GOT3 (cell line): ENCODE results near the gene SLU7.

ENCODE experiments used
- DNase-seq: peaks from one replicate; lab custom pipeline; 2025; ENCODE audit warnings: mixed read lengths; lab: John Stamatoyannopoulos, UW

The SLU7 gene

DNA sequence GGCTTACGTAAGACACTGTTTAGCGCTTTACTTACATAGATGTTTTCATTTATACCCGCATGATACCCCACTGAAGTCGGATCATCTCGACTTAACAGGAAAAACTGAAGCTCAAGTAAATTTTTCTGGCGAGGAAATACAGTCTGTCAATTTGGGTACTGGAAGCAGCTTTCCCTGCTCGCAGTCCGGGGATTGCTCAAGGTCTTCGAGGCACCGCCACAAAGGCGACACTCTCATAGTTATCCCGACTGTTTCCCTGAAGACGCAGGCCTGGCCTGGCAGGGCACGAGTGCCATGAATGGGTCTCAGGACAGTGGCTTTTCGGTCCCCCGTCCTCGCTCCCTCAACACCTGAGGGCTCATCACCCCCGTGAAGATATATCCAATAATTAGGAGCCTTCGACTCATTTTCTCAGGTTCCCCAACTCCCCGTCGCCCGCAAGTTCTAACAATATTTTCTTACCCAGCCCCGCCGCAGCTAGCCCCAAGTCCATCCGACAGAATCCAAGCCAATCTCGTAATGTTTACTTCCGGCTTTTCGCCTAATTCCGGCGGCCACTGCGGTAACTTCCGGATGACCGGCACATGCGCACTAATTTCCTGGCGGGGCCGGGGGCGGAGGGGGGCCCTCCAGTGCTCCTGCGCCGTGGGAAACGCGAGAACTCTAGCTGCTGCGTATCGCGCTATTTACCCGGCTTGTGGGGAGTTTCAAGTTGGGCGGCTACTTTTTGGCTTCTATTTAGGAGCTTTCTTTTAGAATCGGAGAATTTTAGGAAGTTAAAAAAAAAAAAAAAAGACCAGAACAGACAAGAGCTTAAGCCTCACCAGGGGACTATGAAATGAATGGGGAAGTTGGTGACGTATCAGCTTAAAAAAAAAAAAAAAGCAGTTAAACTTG, at the start of gene SLU7:
Gene SLU7 (minus strand): TSS at position 521 of the 897 bp plus-strand sequence. CDS start 3,787 bp downstream, outside the sequence.
- peak; percentile 94 for DNase-seq

DNA sequence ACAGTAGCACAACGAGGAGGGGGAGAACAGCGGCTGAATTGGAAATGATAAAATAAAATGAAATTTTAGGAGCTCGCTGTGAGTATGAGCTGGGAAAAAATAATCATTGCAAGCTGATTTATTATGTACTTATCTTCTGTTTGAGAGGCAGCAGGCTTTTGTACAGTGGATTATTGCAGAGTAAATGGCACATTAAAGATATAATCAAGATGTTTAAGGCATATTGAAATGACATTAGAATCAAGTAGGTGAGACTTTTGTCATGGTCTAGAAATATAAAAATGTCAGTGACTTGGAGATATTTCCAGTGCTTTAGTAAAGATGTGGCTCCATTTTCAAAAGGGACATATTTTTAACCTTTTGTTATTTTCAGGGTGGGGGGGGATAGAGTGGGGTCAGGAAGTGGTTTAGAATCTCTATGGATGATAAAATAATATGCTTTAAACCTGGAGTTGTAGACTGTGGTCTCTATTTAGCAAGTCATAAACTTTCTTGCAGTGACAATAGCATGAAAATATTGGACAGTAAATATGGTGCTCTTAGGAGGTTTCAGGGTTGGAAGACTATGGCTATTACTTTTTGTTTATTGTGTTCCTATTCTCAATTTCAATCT, 49.6 kb upstream of the SLU7 start:
- DNase-seq, result no peak

DNA sequence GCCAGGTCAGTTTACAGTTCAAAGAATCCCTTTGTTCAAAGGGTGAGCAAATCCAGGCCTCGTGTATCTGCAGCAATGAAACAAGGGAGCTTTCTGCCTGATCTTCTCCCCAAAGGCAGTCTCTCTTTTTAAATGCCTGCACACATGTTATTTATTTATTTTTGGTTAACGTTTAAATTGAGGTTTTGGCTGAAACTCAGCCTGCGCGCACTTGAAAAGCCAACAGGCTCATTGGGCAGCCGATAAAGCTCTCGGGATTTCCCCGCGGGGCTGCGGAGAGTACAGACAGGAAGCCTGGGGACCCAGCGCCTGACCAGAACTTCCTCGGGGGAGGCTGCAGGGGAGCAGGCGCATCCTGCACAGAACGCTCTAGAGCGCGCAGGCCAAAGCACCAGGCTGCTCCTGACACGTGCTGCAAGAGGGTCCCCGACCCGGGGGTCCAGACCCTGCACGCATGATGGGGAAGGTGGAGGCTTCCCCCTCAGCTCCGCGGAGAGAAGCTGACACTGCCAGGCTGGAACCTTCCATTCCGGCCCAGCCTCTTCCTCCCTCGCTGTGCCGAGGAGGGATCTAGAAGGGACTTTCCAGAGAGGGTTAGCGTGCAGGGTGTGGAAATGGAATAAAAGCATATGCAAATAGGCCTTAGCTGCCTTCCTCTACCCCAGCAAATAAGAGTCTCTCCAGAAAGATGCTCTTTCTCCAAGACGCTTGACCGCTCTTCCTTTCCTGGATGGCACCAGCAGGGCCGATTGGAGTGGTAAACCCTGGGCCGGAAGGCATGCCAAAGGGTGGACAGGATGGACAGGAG, 48.9 kb upstream of the SLU7 start:
- no peak for DNase-seq

DNA sequence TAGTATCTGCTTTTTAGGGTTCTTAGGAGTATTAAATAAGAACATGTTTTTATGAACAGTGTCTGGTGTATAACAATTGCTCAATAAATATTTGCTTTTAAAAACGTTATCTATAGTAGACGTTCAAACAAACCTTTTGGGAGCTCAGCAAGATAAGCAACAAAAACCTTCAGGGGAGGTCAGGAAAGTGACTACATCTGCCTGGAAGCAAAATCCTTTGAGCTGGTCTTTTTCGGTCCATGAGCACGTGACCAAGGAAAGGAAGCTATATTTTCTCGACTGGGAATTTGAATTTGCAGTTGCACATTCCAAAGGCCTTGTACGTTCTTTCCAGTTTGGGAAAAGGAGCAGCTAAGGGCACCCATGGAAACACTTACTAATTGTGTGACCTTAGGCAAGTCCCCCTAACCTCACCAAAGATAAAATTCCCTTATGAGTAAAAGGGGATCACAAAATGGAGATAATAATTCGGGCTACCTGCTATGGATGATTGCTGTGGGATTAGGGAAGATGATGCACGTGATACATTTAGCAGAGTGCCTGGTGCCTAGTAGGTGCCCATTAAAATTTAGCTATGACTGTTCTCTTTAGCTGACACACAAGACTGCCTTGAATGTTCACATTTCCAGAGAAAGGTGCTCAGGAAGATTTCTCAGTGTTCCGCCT, 48.1 kb upstream of the SLU7 start:
- no peak for DNase-seq

DNA sequence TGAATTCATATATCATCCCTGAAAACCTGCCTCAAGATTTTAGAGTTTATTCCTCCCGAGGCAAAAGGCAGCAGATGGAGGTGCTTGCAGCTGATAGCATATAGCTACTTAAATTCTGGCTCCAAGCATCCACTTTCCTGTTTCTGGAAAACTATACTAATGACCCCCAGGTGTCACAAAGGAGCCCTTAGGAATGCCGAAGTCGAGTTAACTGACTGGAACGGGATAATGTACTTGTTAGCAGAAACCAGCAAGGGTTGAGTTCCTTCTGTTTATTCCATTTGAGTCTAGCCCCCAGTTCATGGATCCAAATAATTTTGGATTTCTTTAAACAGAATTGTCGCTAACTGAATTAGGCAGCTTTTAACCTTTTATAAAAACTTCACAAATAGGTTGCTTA, 47.2 kb upstream of the SLU7 start:
- no peak for DNase-seq

DNA sequence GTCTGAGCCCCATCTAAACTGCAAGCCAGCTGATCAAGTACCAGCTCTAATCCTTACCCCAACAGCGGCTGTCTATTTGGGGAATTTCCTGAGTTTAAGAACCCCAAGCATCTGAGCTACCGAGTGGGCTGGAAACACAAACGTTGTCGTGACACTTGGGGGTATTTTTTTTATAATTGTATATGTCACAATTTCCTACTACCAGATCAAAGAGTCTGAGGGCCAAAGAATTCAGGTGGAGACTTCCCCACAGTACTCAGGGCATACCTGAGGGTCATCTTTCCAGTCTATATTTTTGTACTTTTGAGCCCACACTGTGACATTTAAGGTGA, 45.6 kb upstream of the SLU7 start:
- no peak for DNase-seq

DNA sequence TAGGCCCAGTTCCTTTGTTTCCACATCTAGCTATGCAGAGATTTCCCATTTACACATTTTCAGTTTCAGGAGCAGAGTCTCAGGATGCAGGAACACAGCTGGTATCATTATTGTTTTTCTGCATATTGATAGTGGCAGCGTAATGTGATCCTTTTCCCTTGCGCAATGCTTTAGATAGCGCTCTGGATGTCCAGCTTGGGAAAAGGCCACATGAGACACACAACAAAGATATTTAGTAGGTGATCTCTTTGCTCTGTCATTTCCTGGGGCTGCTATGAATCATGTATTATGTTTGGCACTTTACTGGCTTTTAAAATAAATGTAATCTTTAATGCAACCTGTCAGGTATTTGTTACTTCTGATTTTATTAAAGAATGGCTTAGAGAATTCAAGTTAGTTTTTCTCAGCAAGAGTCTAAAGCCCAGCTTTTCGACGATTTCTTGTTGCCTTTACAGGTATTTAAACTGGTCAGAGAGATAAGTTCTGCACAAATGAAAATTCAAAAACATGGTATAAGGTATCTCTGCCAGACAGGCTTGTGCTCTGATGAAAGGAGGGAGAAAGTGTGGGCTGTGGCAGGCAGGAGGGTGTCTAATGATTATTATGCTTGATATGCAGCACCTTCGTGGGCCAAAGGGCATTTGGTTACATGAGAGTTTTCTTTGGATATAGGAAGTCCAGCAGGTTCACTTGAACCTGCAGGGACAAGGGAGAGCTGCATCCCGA, 45.0 kb upstream of the SLU7 start:
- no peak for DNase-seq

DNA sequence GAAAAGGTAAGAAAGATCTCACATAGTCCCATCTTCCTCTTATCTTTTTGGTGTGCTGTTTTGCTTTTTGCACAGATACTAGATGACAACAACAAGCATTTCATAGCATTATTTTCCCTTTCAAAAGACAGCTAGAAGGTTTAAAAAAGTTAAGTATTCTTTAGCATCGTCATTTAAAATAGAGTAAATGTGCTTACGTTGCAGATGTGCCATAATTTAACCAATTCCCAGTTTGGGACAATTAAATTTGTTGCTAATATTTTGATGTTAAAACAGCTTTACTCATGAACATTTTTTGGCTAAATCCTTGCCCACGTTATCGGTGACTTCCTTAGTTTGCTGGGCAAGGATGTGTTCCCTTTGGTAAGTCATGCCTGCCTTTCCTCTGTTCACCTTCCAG, 44.3 kb upstream of the SLU7 start:
- DNase-seq, result no peak

DNA sequence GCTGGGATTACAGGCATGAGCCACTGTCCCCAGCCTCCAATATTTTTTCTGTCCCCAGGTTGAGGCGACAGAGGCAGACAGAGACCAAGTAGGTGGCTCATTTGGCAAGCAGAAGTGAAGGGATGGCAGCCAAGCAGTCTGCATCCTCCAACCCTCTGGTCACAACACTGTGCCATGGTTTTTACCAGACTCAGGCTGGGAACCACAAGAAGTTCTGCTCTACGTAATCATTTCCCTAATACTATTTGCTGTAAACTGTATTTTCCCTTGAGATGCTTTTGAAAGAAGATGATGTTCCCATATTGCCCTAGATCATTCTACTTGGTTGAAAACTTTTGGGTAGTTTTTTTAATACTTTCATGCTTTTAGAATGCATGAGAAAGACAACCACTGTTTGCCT, 43.3 kb upstream of the SLU7 start:
- no peak for DNase-seq

DNA sequence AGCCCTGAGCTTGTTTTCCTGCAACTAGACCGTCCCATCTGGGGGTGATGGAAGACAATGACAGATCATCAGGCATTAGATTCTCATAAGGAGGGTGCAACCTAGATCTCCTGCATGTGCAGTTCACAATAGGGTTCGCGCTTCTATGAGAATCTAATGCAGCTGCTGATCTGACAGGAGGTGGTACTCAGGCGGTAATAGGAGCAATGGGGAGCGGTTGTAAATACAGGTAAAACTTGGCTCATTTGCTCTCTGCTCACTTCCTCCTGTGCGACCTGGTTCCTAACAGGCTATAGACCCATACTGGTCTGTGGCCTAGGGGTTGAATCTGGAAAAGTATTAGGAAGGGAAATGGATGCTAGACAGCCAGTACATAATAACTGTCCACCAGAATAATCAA, 42.5 kb upstream of the SLU7 start:
- no peak for DNase-seq

DNA sequence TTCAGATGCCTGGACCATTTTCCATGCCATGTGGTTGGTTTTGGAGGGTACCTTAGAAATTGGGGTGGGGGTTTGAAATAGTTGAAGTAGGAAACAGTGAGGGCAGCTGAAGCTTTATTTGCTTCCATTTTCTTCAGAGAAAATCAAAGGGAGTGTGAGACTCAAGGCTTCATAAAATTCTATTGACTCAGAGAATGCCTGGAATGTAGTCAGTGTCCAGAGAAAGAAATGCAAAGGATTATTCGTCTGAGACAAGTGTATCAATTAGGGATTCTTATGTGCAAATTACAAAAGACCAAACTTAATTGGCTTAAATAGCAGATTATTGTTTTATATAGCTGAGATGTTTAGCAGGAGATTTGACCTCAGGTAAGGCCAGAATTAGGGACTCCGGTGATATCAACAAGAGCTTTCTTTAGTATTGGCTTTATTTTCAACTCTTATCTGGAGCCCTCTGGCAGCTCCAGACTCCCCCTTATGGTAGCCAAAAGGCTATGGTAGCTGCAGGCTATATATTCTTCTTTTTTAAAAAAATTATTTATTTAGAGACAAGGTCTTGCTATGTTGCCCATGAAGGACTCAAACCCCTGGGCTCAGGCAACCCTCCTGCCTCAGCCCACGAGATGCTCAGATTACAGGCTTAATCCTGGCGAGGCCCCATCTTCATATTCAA, 41.6 kb upstream of the SLU7 start:
- DNase-seq, result no peak

DNA sequence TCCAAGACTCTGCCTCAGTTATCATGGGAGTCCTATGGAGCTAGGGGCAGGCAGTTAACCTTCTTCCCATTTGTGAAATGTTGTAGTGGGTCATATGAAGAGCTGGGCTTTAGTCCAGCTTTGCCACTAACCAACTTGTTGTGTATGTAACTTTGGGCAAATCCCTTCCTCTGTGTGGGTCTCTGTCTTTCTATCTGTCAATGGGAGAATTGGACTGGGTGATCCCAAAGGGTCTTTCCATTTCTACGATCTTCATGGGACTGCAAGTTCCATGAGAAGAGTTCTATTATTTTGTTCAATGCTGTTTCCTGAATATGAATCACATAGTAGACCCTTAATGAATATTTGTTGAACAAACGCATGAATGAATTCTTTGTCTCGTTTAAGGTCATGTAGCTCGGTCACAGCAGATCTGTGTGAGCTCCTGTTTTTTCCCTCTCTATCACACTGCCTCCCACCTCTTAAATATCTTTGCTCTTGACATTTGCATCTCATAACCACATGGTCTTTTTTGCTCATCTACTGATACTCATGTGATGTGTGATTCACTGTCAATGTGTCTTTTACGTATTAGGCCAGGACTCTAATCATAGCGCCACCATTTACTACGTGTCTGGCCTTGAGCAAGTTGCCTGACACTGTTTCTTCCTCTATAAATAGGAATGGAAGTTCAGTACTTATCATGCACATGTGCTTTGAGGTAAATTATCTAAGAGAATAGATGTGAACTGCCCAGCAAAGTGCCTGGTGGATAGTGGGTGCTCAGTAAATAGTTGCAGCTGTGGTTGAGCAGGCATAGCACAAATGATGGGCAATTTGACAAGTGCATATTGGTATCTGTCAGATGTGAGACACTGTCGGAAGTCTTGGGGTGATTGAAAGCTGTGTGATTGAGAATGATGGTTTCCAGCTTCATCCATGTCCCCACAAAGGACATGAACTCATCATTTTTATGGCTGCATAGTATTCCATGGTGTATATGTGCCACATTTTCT, 40.2 kb upstream of the SLU7 start:
- DNase-seq, result no peak

DNA sequence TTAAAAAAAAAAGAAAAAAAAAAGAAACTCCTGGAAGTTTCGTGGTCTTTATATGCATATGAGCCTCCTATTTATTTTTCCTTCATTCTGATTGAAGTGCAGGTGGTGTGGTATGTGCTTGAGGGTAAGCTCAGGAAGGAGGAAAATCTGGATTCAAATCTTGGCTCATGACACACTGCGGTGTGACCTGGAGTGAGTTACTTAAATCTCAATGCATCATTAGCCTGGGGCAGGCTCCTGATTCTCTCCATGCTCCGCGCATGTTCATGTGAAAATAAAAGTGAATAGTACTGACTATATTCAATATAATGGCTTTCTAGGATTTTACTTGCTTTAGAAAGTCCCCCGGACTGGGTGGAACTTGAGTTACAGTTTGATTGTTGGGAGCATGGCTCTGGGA, 38.4 kb upstream of the SLU7 start:
- DNase-seq, result no peak

DNA sequence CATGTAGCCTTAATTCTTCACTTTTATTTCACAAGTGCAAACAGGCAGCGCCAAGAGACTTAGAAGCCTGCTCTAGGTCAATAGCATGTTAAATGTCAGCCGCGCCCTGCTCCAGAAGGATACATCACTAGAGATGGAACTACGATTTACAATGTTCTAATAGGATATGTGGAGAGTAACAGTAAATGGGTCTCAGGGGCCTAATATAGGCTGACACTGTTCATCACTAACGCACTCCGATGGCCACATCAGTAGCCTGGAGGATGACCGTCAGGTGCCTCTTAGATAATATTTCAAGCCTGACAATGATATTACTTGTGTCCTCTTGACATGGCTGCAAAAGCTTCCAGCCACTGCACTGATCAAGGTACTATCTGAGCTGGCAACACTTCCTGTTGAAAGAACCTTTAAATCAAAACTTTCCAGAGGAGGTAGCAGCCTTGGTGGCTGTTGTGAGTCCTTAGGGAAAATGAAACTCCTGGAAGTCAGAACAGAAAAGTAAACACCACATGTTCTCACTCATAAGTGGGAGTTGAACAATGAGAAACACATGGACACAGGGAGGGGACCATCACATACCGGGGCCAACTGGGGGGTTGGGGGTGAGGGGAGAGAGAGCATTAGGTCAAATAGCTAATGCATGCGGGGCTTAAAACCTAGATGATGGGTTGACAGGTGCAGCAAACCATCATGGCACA, 37.7 kb upstream of the SLU7 start:
- DNase-seq, result no peak

DNA sequence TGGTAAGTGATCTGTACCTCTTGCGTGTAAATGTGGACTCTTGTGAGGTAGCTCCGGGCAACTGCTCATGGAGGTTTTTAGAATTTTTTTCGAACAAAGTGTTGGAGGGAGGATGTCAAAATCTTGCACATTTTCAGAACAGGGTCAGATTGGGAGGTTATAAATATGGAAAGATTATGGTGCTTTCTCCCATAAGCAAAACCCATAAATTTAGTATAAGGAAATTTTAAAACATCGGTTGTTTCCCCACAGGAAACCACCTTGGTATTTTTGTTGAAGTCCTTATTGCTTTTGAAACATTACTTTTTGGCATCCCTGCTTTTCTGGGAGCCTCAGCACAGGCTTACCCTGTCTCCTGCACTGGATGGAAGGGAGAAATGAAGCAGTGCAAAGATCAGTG, 36.7 kb upstream of the SLU7 start:
- DNase-seq, result no peak

DNA sequence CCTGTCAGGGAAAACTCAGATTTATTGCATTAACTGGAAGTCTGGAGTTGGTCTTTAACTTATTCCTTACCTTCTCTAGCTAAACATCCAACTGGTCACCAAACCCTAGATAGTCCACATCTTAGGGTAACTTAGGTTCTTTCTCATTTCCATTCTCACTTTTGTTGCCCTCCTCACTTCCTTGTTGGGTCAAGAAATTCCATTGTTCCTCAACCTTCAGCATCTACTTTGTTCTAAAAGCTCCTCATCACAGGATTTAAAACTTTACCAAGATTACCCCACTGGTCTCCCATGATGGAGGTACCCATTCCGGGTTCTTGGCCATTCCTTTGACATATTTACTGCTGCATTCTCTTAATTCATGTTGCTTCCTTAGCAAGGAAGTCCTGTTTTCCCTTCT, 34.9 kb upstream of the SLU7 start:
- no peak for DNase-seq

DNA sequence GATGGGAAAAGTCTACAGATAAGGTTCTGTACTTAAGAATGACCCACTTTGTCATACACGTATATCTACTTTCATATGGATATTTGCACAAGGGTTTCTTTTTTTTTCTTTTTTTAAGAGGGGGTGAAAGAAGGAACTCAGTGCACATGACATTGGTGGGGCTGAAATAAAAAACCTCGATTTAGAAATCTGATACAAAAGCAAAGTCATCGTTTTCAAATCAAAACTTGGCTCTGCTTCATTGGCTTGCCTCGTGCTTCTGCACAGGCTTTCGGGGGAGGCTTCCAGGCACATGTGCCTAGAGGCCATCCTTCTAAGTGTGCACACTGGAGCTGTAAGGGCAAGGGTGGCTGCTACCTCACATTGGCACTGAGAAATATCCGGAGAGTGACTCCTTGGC, 33.9 kb upstream of the SLU7 start:
- DNase-seq, result no peak

DNA sequence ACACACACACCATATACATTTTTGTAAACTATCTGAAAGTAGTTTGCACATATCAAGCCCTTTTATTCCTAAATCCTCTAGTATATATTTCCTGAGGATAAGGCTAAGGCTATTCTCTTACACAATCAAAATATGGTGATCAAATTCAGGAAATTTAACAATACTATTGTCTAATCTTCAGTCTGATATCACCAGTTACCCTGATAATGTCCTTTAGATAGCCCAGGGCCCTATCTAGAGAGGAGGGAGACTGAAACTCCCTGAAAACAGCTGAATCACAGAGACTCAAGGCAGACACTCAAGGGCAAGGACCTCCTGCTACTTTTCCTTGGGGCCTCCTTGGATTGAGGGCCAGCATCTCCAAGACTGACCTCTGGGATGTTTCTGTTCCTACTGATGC, 33.2 kb upstream of the SLU7 start:
- no peak for DNase-seq

DNA sequence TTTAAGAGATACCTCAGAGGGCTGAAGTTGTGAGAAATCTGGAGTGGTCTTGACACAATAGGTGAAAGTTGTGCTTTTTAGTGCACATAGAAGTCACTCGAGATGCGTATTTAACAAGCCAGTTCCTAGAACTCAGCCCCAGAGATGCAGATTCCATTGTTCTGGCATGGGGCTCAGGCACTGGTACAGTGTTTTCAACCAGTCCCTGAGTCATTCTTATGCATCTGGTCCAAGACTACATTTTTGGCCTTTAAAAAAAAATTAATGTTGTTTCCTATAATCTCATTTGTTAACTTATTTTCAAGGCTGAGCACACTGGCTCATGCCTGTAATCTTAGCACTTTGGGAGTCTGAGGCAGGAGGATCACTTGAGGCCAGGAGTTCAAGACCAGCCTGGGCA, 32.4 kb upstream of the SLU7 start:
- DNase-seq, result no peak
